OCI-LY7 (cell line): Measurements from ENCODE around the gene CASP10. TPM values are rescaled to one million over a fixed set of nuclear protein-coding genes. Genes with fewer than 3 reads are reported as not detected.
A peak's percentile ranks its signal among the peaks of the same experiment; 100 is the strongest.

Experiments
- BruUV-seq: library from RNA; stranded (reverse); fragments of 400-500 nt; replicated peaks from 2 replicates; lab custom pipeline; 2021; lab: Mats Ljungman, UMichigan
- CTCF ChIA-PET: fragments of 300-600 bp; sonication (Branson Sonifier 250); formaldehyde crosslinking; loops from one replicate; lab custom pipeline; 2022; ENCODE audit warnings: antibody characterized with exemption; ENCODE audit not compliant: unreplicated experiment; lab: Charles Lee
- POLR2A ChIA-PET: fragments of 300-600 bp; sonication (Branson Sonifier 250); formaldehyde crosslinking; loops from one replicate; lab custom pipeline; 2022; ENCODE audit warnings: antibody characterized with exemption; lab: Charles Lee
- DNase-seq: peaks from one replicate; pipeline ENCODE4 v3.0.0-alpha.2; 2015; ENCODE audit warnings: low spot score
- H2AFZ ChIP-seq: fragments of 200-600 bp; sonication (generic), shearing (Covaris generic); 2 replicates; pipeline ENCODE4 v1.6.1; 2014; ENCODE audit warnings: mild to moderate bottlenecking, antibody characterized with exemption, low read length, moderate library complexity
- H3K27ac ChIP-seq: fragments of 200-600 bp; sonication (generic); 2 replicates; pipeline ENCODE4 v1.5.1; 2014; ENCODE audit warnings: mixed run types, low read depth, mild to moderate bottlenecking, moderate library complexity, low read length, inconsistent platforms; ENCODE audit not compliant: poor library complexity, severe bottlenecking
- H3K36me3 ChIP-seq: fragments of 200-600 bp; sonication (generic); 2 replicates; pipeline ENCODE4 v1.6.1; 2014; ENCODE audit warnings: mild to moderate bottlenecking, antibody characterized with exemption, low read length, moderate library complexity, mixed read lengths; ENCODE audit not compliant: insufficient read depth
- H3K4me1 ChIP-seq: fragments of 200-600 bp; sonication (generic); 2 replicates; pipeline ENCODE4 v1.5.1; 2014; ENCODE audit warnings: mild to moderate bottlenecking, low read length; ENCODE audit not compliant: insufficient read depth, poor library complexity, severe bottlenecking
- H3K4me2 ChIP-seq: fragments of 200-600 bp; sonication (generic); 2 replicates; pipeline ENCODE4 v1.6.1; 2014; ENCODE audit warnings: mild to moderate bottlenecking, low read length
- H3K4me3 ChIP-seq: fragments of 200-600 bp; sonication (generic); 2 replicates; pipeline ENCODE4 v1.5.1; 2014; ENCODE audit warnings: mild to moderate bottlenecking, low read depth, low read length; ENCODE audit not compliant: poor library complexity, severe bottlenecking
- H3K79me2 ChIP-seq: fragments of 200-600 bp; sonication (generic); 2 replicates; pipeline ENCODE4 v1.6.1; 2016; ENCODE audit warnings: low read depth, mild to moderate bottlenecking, low read length, moderate library complexity, mixed read lengths; ENCODE audit not compliant: insufficient read depth
- H3K9me2 ChIP-seq: fragments of 200-600 bp; sonication (generic); 2 replicates; pipeline ENCODE4 v1.6.1; 2016; ENCODE audit warnings: mild to moderate bottlenecking, low read length, mixed read lengths; ENCODE audit not compliant: insufficient read depth
- H3K9me3 ChIP-seq: fragments of 200-600 bp; sonication (generic); 2 replicates; pipeline ENCODE4 v1.6.1; 2014; ENCODE audit warnings: mild to moderate bottlenecking, mixed run types, low read length, mixed read lengths
- H4K20me1 ChIP-seq: fragments of 200-600 bp; sonication (generic); 2 replicates; pipeline ENCODE4 v1.6.1; 2014; ENCODE audit warnings: mild to moderate bottlenecking, antibody characterized with exemption, low read length, moderate library complexity, mixed read lengths; ENCODE audit not compliant: insufficient read depth
- EZH2phosphoT487 ChIP-seq: fragments of 200-600 bp; sonication (generic); IDR thresholded peaks from 2 replicates; pipeline ENCODE4 v1.6.1; 2018; ENCODE audit warnings: low read depth, borderline replicate concordance, mild to moderate bottlenecking, mixed run types, antibody characterized with exemption, low read length, moderate library complexity, mixed read lengths
- intact Hi-C: fragments of 100-400 bp; cut with micrococcal nuclease; formaldehyde crosslinking; loops from one replicate; pipeline ENCODE4 v1.10.0; 2022; ENCODE audit not compliant: unreplicated experiment
- total RNA-seq, 2 experiments: library from RNA; depleted of rRNA in 1 of 2; stranded (reverse); fragments of >200 nt in 1 of 2; shearing (Covaris generic) in 1 of 2; gene quantifications; 2 replicates each; pipeline ENCODE4 v1.2.3, GENCODE V29; 2014 to 2022
- TF ChIP-seq, protein P1 (sequence below): fragments of 200-600 bp; sonication (generic); conservative IDR thresholded peaks from 2 replicates; pipeline ENCODE4 v1.5.1; 2014; ENCODE audit warnings: mild to moderate bottlenecking, antibody characterized with exemption, low read length, moderate library complexity, mixed read lengths

The CASP10 gene
- total RNA-seq, 2 experiments from 2014 or later = 0.51 to 1.2 TPM

DNA sequence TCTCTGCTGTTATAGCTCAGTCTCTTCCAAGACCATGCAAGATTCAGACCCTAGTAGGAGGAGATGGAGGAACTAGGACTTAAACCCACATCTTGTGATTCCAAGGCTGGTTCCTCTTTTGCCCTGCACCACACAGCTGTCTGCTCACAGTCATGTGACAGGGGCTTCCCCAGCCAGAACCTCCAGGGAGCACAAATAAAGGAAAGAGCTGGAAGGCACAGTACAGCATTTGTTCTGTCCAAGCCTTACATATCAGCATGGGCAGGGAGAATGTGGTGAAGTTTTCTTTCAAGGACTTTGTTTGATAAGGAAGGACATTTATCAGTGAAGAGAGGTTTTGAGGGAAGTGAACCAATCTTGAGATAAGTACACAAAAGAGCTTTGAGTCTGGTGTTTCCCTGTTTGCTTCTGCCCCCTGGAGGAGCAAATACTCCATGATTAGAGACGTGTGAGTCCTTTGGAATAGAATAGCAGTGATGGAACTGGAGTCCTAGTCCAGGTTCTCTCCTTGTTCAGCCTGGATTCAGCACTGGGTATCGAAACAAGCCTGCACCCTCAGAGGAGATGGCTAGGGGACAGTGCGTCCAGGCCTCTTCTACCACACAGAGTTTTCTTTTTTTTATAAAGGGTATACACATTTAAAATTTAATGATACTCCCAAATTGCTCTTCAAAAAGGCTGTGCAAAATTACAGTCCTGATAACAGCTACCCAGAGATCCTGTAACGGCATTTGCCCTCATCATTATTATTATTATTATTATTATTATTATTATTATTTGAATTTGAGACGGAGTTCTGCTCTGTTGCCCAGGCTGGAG lies 24.6 kb upstream of the CASP10 start:
- H3K4me1 ChIP-seq = peaks cover 20% of the 10 kb centered on the region
- POLR2A ChIA-PET = interaction anchor here (0.6 to 2.1 kb wide), 19 partner anchors 10 to 1761 kb away, joined by 3 to 19 read pairs (median 4); partner anchors contain the start of genes NDUFB3, NIF3L1 and PPIL3
- DNase-seq = peak; percentile 83
- peak overlapping the region; percentile 43 for H3K4me2 ChIP-seq
- H3K27ac ChIP-seq = peak overlapping the region; percentile 55
- intact Hi-C loops = loop anchor here (1.0 to 5.0 kb wide), 4 partner anchors 40 to 251 kb away; partner anchors contain the start of genes HYCC2 and ORC2
- peak overlapping the region; percentile 67 for H2AFZ ChIP-seq
- CTCF ChIA-PET = interaction anchor here (0.8 to 2.7 kb wide), 6 partner anchors 9 to 89 kb away, joined by 3 to 14 read pairs (median 4); no protein-coding TSS in a partner anchor
- no peaks in the 10 kb centered on the region for H3K79me2 ChIP-seq
- no peaks in the 10 kb centered on the region for H3K9me2 ChIP-seq
- no TSS peak for BruUV-seq
- TF ChIP-seq EZH2phosphoT487 = no peak
- TF ChIP-seq, protein P1, sequence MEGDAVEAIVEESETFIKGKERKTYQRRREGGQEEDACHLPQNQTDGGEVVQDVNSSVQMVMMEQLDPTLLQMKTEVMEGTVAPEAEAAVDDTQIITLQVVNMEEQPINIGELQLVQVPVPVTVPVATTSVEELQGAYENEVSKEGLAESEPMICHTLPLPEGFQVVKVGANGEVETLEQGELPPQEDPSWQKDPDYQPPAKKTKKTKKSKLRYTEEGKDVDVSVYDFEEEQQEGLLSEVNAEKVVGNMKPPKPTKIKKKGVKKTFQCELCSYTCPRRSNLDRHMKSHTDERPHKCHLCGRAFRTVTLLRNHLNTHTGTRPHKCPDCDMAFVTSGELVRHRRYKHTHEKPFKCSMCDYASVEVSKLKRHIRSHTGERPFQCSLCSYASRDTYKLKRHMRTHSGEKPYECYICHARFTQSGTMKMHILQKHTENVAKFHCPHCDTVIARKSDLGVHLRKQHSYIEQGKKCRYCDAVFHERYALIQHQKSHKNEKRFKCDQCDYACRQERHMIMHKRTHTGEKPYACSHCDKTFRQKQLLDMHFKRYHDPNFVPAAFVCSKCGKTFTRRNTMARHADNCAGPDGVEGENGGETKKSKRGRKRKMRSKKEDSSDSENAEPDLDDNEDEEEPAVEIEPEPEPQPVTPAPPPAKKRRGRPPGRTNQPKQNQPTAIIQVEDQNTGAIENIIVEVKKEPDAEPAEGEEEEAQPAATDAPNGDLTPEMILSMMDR = peak; percentile 87
- H4K20me1 ChIP-seq = no peaks in the 10 kb centered on the region
- peaks cover 37% of the 10 kb centered on the region for H3K36me3 ChIP-seq
- H3K9me3 ChIP-seq = no peaks in the 10 kb centered on the region
- peak overlapping the region; percentile 24 for H3K4me3 ChIP-seq

GRCh38 chr2:201164166-201164565 lies 18.8 kb upstream of the CASP10 start:
- no peak overlapping the region for H3K27ac ChIP-seq
- H4K20me1 ChIP-seq = no peaks in the 10 kb centered on the region
- no peaks in the 10 kb centered on the region for H3K9me2 ChIP-seq
- peaks cover 10% of the 10 kb centered on the region for H3K4me1 ChIP-seq
- DNase-seq = no peak
- ChIA-PET CTCF (no interaction called here), POLR2A (interaction anchor here (0.6 kb wide), 1 partner anchor 464 kb away, joined by 3 read pairs; no protein-coding TSS in a partner anchor)
- no peaks in the 10 kb centered on the region for H3K79me2 ChIP-seq
- H2AFZ ChIP-seq = no peak overlapping the region
- H3K9me3 ChIP-seq = no peaks in the 10 kb centered on the region
- no peak for TF ChIP-seq EZH2phosphoT487
- TF ChIP-seq, protein P1 = no peak
- BruUV-seq = TSS peak; percentile 30
- intact Hi-C loops = no loop called here
- H3K36me3 ChIP-seq = peaks cover 55% of the 10 kb centered on the region
- no peak overlapping the region for H3K4me2 ChIP-seq
- no peak overlapping the region for H3K4me3 ChIP-seq
